ENCODE data around the gene KLHL2. TPM values are rescaled to one million over a fixed set of nuclear protein-coding genes. Genes with fewer than 3 reads are reported as not detected.

KLHL2 gene
- total and polyA plus RNA-seq, 2 of the 13 experiments (the other 11 are each of a cell fraction or from before 2014, with no cell fraction given): 9.2 to 17.6 TPM

DNA sequence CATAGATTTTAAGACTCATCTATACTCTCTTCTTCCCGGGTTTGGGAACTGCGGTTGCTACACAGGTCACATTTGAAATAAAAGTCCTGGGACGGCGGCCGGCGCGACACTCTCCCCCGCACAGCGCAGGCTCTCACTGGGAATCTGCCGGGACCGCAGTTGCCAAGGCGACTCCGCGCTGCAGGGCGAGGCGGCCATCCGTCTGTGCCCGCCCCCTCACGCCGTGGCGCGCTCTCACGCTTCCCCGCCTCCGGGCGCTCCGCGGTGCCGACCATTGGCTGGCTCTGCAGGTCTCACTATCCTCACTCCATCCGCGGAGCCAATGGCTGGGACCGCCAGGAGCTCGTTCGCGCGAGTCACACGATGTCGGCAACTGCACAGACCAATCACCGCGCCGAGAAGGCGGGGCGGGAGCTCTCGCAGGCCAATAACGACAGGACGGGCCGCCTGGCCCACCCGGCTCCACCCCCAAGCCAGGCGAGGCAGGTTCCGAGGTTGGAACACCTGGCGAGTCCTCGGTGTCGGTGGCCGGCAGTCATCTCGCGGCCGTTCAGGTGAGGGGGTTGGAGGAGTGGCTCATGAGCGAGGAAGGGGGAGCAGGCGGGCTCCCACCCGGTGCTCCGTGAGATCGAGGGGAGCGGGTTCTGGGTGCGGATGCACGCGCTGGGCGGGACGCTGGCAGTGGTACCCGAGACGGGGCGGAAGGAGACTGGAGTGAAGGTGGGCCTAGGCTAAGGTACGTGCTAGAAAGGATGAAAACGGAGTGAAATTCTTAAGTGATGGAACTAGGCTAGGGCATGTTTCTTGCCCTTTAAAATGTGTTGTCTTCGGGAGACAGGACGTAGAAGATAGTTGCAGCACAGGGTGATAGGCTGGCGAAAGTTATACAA, 120.1 kb downstream of the KLHL2 start, which contains the start of gene MSMO1 (continued):
- no peak; the same call in 1 of the 2 replicates for TF ChIP-seq ZNF772 (CRISPR knock-in tag; IDR thresholded peaks at IDR 0.05)
- no peak for TF ChIP-seq ZNF674 (CRISPR knock-in tag; IDR thresholded peaks at IDR 0.05; ENCODE audit: low read depth)
- TF ChIP-seq ZNF557 (CRISPR knock-in tag; IDR thresholded peaks at IDR 0.05): peak; percentile 71; the same call in 1 of the 2 replicates
- no peak for TF ChIP-seq ZNF549 (CRISPR knock-in tag; IDR thresholded peaks at IDR 0.05)
- TF ChIP-seq ZMAT3 (CRISPR knock-in tag; conservative IDR thresholded peaks at IDR 0.05): peak; percentile 81
- TF ChIP-seq ATF7 (IDR thresholded peaks at IDR 0.05): no peak
- no peak for TF ChIP-seq ATF7 (CRISPR knock-in tag; IDR thresholded peaks at IDR 0.05)
- no peak for TF ChIP-seq TCF7 (IDR thresholded peaks at IDR 0.05; ENCODE audit: low read depth)
- TF ChIP-seq SRF (IDR thresholded peaks at IDR 0.05; ENCODE audit: low read depth, low read length): no peak
- TF ChIP-seq MLLT10 (CRISPR knock-in tag; IDR thresholded peaks at IDR 0.05): peak; percentile 97
- 0 out of 2 replicates have a peak, but pooled peaks have one; percentile 42 for TF ChIP-seq ELF1 (CRISPR knock-in tag; IDR thresholded peaks at IDR 0.05)
- TF ChIP-seq CBFB (CRISPR knock-in tag; IDR thresholded peaks at IDR 0.05): no peak
- TF ChIP-seq TCF12 (IDR thresholded peaks at IDR 0.05): no peak
- no peak for TF ChIP-seq TCF12 (CRISPR knock-in tag; IDR thresholded peaks at IDR 0.05)
- no peak for TF ChIP-seq ZNF496 (CRISPR knock-in tag; IDR thresholded peaks at IDR 0.05; ENCODE audit: insufficient replicate concordance)
- peak; percentile 87 for TF ChIP-seq ZNF563 (CRISPR knock-in tag; IDR thresholded peaks at IDR 0.05)
- TF ChIP-seq DNMT1 (CRISPR knock-in tag; IDR thresholded peaks at IDR 0.05): peak; percentile 67; the same call in 1 of the 2 replicates
- TF ChIP-seq ZNF256 (CRISPR knock-in tag; conservative IDR thresholded peaks at IDR 0.05): no peak
- peak; percentile 69 for TF ChIP-seq ZNF274 (CRISPR knock-in tag; IDR thresholded peaks at IDR 0.05)
- TF ChIP-seq ZNF460 (CRISPR knock-in tag; IDR thresholded peaks at IDR 0.05; ENCODE audit: borderline replicate concordance): no peak; the same call in 1 of the 2 replicates
- TF ChIP-seq HIVEP1 (CRISPR knock-in tag; IDR thresholded peaks at IDR 0.05): peak; percentile 33; the same call in 1 of the 2 replicates
- TF ChIP-seq YEATS4 (CRISPR knock-in tag; IDR thresholded peaks at IDR 0.05; ENCODE audit: borderline replicate concordance): peak; percentile 69
- no peak for TF ChIP-seq ZNF484 (CRISPR knock-in tag; IDR thresholded peaks at IDR 0.05; ENCODE audit: borderline replicate concordance, low read depth)
- TF ChIP-seq, protein P1, sequence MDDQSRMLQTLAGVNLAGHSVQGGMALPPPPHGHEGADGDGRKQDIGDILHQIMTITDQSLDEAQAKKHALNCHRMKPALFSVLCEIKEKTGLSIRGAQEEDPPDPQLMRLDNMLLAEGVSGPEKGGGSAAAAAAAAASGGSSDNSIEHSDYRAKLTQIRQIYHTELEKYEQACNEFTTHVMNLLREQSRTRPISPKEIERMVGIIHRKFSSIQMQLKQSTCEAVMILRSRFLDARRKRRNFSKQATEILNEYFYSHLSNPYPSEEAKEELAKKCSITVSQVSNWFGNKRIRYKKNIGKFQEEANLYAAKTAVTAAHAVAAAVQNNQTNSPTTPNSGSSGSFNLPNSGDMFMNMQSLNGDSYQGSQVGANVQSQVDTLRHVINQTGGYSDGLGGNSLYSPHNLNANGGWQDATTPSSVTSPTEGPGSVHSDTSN (CRISPR knock-in tag; IDR thresholded peaks at IDR 0.05; ENCODE audit: borderline replicate concordance): no peak
- TF ChIP-seq, protein P2, sequence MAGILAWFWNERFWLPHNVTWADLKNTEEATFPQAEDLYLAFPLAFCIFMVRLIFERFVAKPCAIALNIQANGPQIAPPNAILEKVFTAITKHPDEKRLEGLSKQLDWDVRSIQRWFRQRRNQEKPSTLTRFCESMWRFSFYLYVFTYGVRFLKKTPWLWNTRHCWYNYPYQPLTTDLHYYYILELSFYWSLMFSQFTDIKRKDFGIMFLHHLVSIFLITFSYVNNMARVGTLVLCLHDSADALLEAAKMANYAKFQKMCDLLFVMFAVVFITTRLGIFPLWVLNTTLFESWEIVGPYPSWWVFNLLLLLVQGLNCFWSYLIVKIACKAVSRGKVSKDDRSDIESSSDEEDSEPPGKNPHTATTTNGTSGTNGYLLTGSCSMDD (CRISPR knock-in tag; IDR thresholded peaks at IDR 0.05): no peak
- TF ChIP-seq MXD4 (CRISPR knock-in tag; IDR thresholded peaks at IDR 0.05): peak; percentile 54; the same call in 1 of the 2 replicates
- no peak for TF ChIP-seq NCOA5 (CRISPR knock-in tag; IDR thresholded peaks at IDR 0.05)
